IMR-90 (cell line): ENCODE data around the gene BEST1. TPM values are rescaled to one million over a fixed set of nuclear protein-coding genes. Genes with fewer than 3 reads are reported as not detected.
A peak's percentile ranks its signal among the peaks of the same experiment; 100 is the strongest.
"Not testable (repeated sequence)": the region's sequence is repeated elsewhere in the genome, so short reads cannot be mapped to it uniquely, and the experiment has no call there.

ENCODE experiments used
- ATAC-seq: fragments of 200-7000 bp; cut with Tn5 transposase; 2 replicates; pipeline ENCODE4 v1.9.1; 2020; ENCODE audit warnings: low read depth, mild to moderate bottlenecking, moderate library complexity
- BruUV-seq: library from RNA; stranded (reverse); fragments of 400-500 nt; replicated peaks from 2 replicates; lab custom pipeline; 2021; lab: Mats Ljungman, UMichigan
- CTCF ChIA-PET: fragments of 300-600 bp; formaldehyde crosslinking; extraction: SDS; loops from one replicate; lab custom pipeline; 2021; ENCODE audit warnings: antibody characterized with exemption; lab: Yijun Ruan, JAX
- POLR2A ChIA-PET: fragments of 300-600 bp; sonication (Branson Sonifier 250); formaldehyde crosslinking; loops from one replicate; lab custom pipeline; 2022; ENCODE audit warnings: antibody characterized with exemption; ENCODE audit not compliant: unreplicated experiment; lab: Charles Lee
- DNase-seq: peaks from one replicate; pipeline ENCODE4 v3.0.0; 2013
- H2AFZ ChIP-seq: replicated peaks from 2 replicates; pipeline ENCODE3; 2013; ENCODE audit warnings: low read length, mild to moderate bottlenecking; ENCODE audit not compliant: poor library complexity
- H2AK5ac ChIP-seq: 2 replicates; pipeline ENCODE4 v1.6.1; 2013; ENCODE audit warnings: low read depth, low read length, inconsistent platforms
- H2AK9ac ChIP-seq: replicated peaks from 2 replicates; pipeline ENCODE3; 2013; ENCODE audit warnings: mild to moderate bottlenecking, low read depth, low read length, moderate library complexity; ENCODE audit not compliant: poor library complexity
- H2BK120ac ChIP-seq: 2 replicates; pipeline ENCODE4 v1.6.1; 2013; ENCODE audit warnings: low read depth, low read length, inconsistent platforms
- H2BK15ac ChIP-seq: 3 replicates; pipeline ENCODE4 v1.6.1; 2013; ENCODE audit warnings: low read depth, low read length, inconsistent platforms
- H2BK20ac ChIP-seq: 2 replicates; pipeline ENCODE4 v1.6.1; 2013; ENCODE audit warnings: low read depth, mild to moderate bottlenecking, inconsistent platforms, low read length, moderate library complexity
- H2BK5ac ChIP-seq: 2 replicates; pipeline ENCODE4 v1.6.1; 2013; ENCODE audit warnings: mild to moderate bottlenecking, low read depth, low read length, inconsistent platforms; ENCODE audit not compliant: poor library complexity, severe bottlenecking
- H3K14ac ChIP-seq: replicated peaks from 2 replicates; pipeline ENCODE4 v1.6.1; 2013; ENCODE audit warnings: low read depth, low read length, inconsistent platforms
- H3K18ac ChIP-seq: 2 replicates; pipeline ENCODE4 v1.6.1; 2013; ENCODE audit warnings: low read depth, low read length, control low read depth
- H3K23ac ChIP-seq: 2 replicates; pipeline ENCODE4 v1.6.1; 2013; ENCODE audit warnings: low read depth, low read length, inconsistent platforms
- H3K27ac ChIP-seq: 2 replicates; pipeline ENCODE4 v1.5.1; 2013; ENCODE audit warnings: mild to moderate bottlenecking, control low read depth, low read length; ENCODE audit not compliant: insufficient read depth
- H3K27me3 ChIP-seq: 2 replicates; pipeline ENCODE4 v1.6.1; 2013; ENCODE audit warnings: low read length; ENCODE audit not compliant: control insufficient read depth, insufficient read depth
- H3K36me3 ChIP-seq: 2 replicates; pipeline ENCODE4 v1.6.1; 2013; ENCODE audit warnings: low read length, mixed read lengths; ENCODE audit not compliant: control insufficient read depth, insufficient read depth
- H3K4ac ChIP-seq: 2 replicates; pipeline ENCODE4 v1.6.1; 2013; ENCODE audit warnings: low read depth, low read length, inconsistent platforms
- H3K4me1 ChIP-seq: 2 replicates; pipeline ENCODE4 v1.6.1; 2013; ENCODE audit warnings: low read length, mixed read lengths; ENCODE audit not compliant: control insufficient read depth, insufficient read depth
- H3K4me2 ChIP-seq: 2 replicates; pipeline ENCODE4 v1.6.1; 2013; ENCODE audit warnings: low read depth, mild to moderate bottlenecking, control low read depth, low read length, moderate library complexity
- H3K4me3 ChIP-seq: 2 replicates; pipeline ENCODE4 v1.5.1; 2013; ENCODE audit warnings: low read depth, mild to moderate bottlenecking, control low read depth, low read length, moderate library complexity; ENCODE audit not compliant: insufficient read depth
- H3K56ac ChIP-seq: 2 replicates; pipeline ENCODE4 v1.6.1; 2013; ENCODE audit warnings: low read length, inconsistent platforms; ENCODE audit not compliant: insufficient read depth; ENCODE audit errors: extremely low read depth
- H3K79me1 ChIP-seq, 2 experiments: 2 replicates each; pipeline ENCODE4 v1.6.1; 2013; ENCODE audit warnings: low read length in 2 of 2, inconsistent platforms in 1 of 2, low read depth in 1 of 2
- H3K9ac ChIP-seq: 2 replicates; pipeline ENCODE4 v1.6.1; 2013; ENCODE audit warnings: low read depth, low read length, control low read depth
- H3K9me1 ChIP-seq: 2 replicates; pipeline ENCODE4 v1.6.1; 2013; ENCODE audit warnings: low read length, inconsistent platforms; ENCODE audit not compliant: insufficient read depth
- H3K9me3 ChIP-seq: 2 replicates; pipeline ENCODE4 v1.6.1; 2013; ENCODE audit warnings: low read length; ENCODE audit not compliant: control insufficient read depth, insufficient read depth
- H4K20me1 ChIP-seq: 2 replicates; pipeline ENCODE4 v1.6.1; 2013; ENCODE audit warnings: low read length, inconsistent platforms; ENCODE audit not compliant: insufficient read depth
- H4K5ac ChIP-seq: 2 replicates; pipeline ENCODE4 v1.6.1; 2013; ENCODE audit warnings: mild to moderate bottlenecking, low read depth, low read length, control low read depth
- H4K8ac ChIP-seq, 2 experiments: 2 replicates each; pipeline ENCODE4 v1.6.1; 2013; ENCODE audit warnings: low read depth in 2 of 2, low read length in 2 of 2, control low read depth in 1 of 2, inconsistent platforms in 1 of 2
- H4K91ac ChIP-seq: 2 replicates; pipeline ENCODE4 v1.6.1; 2013; ENCODE audit warnings: low read depth, low read length, inconsistent platforms; ENCODE audit not compliant: insufficient read depth
- CEBPB ChIP-seq: IDR thresholded peaks from 2 replicates; pipeline ENCODE4 v1.6.1; 2012; ENCODE audit warnings: low read depth, low read length, improper control_type of control experiment
- WGBS, 2 experiments: methylation state at CpG; one replicate each; pipeline versions ENCODE4 v1.1.5 to v1.1.7; 2013; ENCODE audit warnings: missing lambda C conversion rate in 2 of 2; ENCODE audit not compliant: insufficient read length in 1 of 2; ENCODE audit errors: extremely low coverage in 2 of 2; 5-methylcytosine and 5-hydroxymethylcytosine counted together
- dilution Hi-C: fragments of 300-500 bp; cut with HindIII; formaldehyde crosslinking; loops from one replicate; pipeline ENCODE4 v1.14.3; 2018; ENCODE audit warnings: low sequenced_read_pairs; ENCODE audit not compliant: unreplicated experiment
- in situ Hi-C: fragments of 300-500 bp; cut with MboI; formaldehyde crosslinking; loops from 3 replicates; pipeline ENCODE4 v1.14.3; 2019; ENCODE audit warnings: low sequenced_read_pairs, inconsistent platforms, mixed read lengths
- intact Hi-C: fragments of 100-400 bp; cut with micrococcal nuclease; formaldehyde crosslinking; loops from 2 replicates; pipeline ENCODE4 v1.10.0; 2022
- polyA plus RNA-seq, 3 experiments: library from polyadenylated mRNA; depleted of rRNA; stranded (reverse); fragments of >200 nt; gene quantifications; 2 replicates each; pipeline ENCODE4 v1.2.3, GENCODE V29; 2012; ENCODE audit warnings: low replicate concordance in 1 of 3
- total RNA-seq: library from RNA; depleted of rRNA; stranded (reverse); fragments of >200 nt; gene quantifications from 2 replicates; pipeline ENCODE4 v1.2.3, GENCODE V29; 2012

Gene BEST1
- total and polyA plus RNA-seq, 2 of the 4 experiments (the other 2 are of a cell fraction): 0.90 to 1.4 TPM

- H4K91ac ChIP-seq, H2AK5ac ChIP-seq, H3K9me3 ChIP-seq, ATAC-seq, H3K18ac ChIP-seq, dilution Hi-C loops, H2BK5ac ChIP-seq, H2BK20ac ChIP-seq, H4K5ac ChIP-seq, DNase-seq, H2AFZ ChIP-seq, H2BK15ac ChIP-seq, H3K27ac ChIP-seq, H2AK9ac ChIP-seq, H2BK120ac ChIP-seq, intact Hi-C loops, H4K8ac ChIP-seq, H3K4ac ChIP-seq, H3K27me3 ChIP-seq: not testable (repeated sequence)
- 0 out of 2 replicates have a peak, but pooled peaks have one; percentile 10 for TF ChIP-seq CEBPB
- Histone ChIP-seq H3K4me2 (peak overlapping the region; percentile 98), H3K56ac (peak overlapping the region; percentile 46; the same call in 1 of the 2 replicates), H3K9ac (peak overlapping the region; percentile 98), H4K20me1 (peaks cover 61% of the 10 kb centered on the region), H3K4me3 (peak overlapping the region; percentile 93), H3K4me1 (peaks cover 13% of the 10 kb centered on the region; the same call in 1 of the 2 replicates), H3K23ac (peak overlapping the region; percentile 74), H3K79me1 (peaks cover 15 to 62% of the 10 kb centered on the region in 2 experiments), H3K9me1 (peaks cover 26% of the 10 kb centered on the region), H3K14ac (peak overlapping the region; percentile 33; the same call in 1 of the 2 replicates), H3K36me3 (peaks cover 31% of the 10 kb centered on the region)
- POLR2A ChIA-PET: interaction anchor here (1.2 to 1.9 kb wide), 3 partner anchors 15 to 118 kb away, joined by 3 to 17 read pairs (median 4); no protein-coding TSS in a partner anchor
- CTCF ChIA-PET: interaction anchor here (3.9 kb wide), 1 partner anchor 117 kb away, joined by 17 read pairs; no protein-coding TSS in a partner anchor
- no CpG with 5 or more reads among the region's 9 CpGs for WGBS, 2 experiments
- BruUV-seq: TSS peak; percentile 95
- in situ Hi-C loops: loop anchor here (10.0 kb wide), 1 partner anchor 60 kb away; no protein-coding TSS in a partner anchor
These were observed 14.6 kb downstream of the BEST1 start for GRCh38 chr11:61964666-61965271.
